ENCODE measurements around the gene SLC37A1.

DNA sequence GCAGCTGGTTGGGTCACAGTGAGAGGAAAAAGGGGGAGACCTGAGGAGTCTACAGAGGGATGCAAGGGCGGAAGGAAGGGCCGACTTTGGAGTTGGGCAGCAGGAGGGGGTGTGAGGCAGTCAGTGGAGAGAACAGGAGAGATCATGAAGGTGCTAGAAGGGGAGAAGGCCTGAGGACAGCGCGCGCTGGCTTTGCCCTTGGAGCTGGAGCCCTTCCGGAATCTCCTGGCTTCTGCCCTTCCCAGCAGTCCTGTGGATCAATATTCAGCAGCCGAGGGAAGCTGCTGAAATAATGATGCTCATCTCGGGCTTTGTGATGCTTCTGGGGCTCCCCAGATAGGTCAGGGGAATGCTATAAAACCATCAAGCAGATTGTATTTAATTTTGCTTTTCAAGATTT is 26.7 kb downstream of the SLC37A1 start:
- TF ChIP-seq, protein P1, sequence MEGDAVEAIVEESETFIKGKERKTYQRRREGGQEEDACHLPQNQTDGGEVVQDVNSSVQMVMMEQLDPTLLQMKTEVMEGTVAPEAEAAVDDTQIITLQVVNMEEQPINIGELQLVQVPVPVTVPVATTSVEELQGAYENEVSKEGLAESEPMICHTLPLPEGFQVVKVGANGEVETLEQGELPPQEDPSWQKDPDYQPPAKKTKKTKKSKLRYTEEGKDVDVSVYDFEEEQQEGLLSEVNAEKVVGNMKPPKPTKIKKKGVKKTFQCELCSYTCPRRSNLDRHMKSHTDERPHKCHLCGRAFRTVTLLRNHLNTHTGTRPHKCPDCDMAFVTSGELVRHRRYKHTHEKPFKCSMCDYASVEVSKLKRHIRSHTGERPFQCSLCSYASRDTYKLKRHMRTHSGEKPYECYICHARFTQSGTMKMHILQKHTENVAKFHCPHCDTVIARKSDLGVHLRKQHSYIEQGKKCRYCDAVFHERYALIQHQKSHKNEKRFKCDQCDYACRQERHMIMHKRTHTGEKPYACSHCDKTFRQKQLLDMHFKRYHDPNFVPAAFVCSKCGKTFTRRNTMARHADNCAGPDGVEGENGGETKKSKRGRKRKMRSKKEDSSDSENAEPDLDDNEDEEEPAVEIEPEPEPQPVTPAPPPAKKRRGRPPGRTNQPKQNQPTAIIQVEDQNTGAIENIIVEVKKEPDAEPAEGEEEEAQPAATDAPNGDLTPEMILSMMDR (IDR thresholded peaks at IDR 0.05; ENCODE audit: insufficient read depth, low read length, poor library complexity, severe bottlenecking): no peak
- no peak for TF ChIP-seq EZH2phosphoT487 (conservative IDR thresholded peaks at IDR 0.05; ENCODE audit: low read length)
